Measurements from ENCODE around the gene REV3L.

REV3L gene

DNA sequence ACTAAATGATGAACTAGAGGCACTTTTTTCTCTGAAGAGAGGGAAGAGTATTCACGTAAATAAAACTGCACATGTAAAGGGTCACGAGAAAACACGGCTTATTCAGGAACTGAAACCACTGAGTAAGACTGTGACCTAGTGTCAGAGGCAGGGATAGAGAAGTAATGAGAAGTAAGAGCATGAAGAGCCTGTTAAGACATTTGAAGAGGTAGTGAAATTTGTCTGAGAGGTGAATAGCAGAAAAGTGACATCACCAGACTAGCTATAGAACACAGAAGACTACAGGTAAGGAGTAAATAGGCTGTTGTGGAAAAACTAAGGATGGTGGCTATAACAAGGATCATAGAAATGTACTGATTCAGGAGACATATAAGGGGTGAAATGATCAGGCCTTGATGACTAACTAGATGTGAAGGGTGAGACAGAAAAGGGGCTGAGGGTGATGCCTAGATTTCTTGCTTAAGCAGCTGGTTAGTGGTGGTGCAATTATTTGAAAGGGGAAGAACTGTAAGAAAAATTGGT is 76.8 kb downstream of the REV3L start:
- in situ Hi-C loops (cut with HindIII; ENCODE audit: low pct_unique_long_range_greater_than_20kb, low sequenced_read_pairs): no loop called here
- no peak for DNase-seq (ENCODE audit: low read depth in 1 of 2, low spot score in 1 of 2)
- TF ChIP-seq JUND (IDR thresholded peaks at IDR 0.05; ENCODE audit: low read depth): no peak

DNA sequence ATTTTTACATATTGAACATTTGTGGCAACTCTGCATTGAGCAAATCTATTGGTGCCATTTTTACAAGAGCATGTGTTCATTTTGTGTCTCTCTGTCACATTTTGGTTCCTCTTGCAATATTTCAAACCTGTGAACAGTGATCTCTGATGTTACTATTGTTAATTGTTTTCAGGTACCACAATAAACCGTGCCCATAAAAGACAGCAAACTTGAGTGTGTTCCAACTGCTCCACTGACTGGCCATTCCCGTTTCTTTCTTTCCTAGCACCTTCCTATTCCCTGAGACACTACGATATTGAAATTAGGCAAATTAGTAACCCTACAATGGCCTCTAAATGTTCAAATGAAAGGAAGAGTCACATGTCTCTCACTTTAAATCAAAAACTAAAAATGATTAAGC is 79.6 kb downstream of the REV3L start:
- TF ChIP-seq JUND (IDR thresholded peaks at IDR 0.05; ENCODE audit: low read depth): no peak
- in situ Hi-C loops (cut with HindIII; ENCODE audit: low pct_unique_long_range_greater_than_20kb, low sequenced_read_pairs): no loop called here
- DNase-seq (ENCODE audit: low read depth in 1 of 2, low spot score in 1 of 2): no peak

DNA sequence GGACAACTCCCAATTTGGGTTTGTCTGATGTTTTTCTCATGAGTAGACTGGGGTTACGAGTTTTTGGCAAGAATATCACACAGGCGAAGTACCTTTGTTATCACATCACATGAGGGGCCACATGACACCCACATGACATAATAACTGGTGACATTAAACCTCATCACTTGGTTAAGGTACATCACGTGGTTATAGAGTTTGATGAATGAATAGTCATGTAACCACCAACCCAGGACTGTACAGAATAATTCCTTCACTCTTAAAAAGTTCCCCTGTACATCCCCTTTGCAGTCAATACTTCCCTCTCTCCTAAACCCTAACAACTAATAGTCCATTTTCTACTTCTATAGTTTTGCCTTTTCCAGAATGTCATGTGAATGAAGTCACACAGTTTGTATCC is 83.4 kb downstream of the REV3L start:
- TF ChIP-seq JUND (IDR thresholded peaks at IDR 0.05; ENCODE audit: low read depth): no peak
- in situ Hi-C loops (cut with HindIII; ENCODE audit: low pct_unique_long_range_greater_than_20kb, low sequenced_read_pairs): no loop called here
- no peak for DNase-seq (ENCODE audit: low read depth in 1 of 2, low spot score in 1 of 2)

- in situ Hi-C loops (cut with HindIII; ENCODE audit: low pct_unique_long_range_greater_than_20kb, low sequenced_read_pairs): no loop called here
- DNase-seq (ENCODE audit: low read depth in 1 of 2, low spot score in 1 of 2): no peak
- no peak for TF ChIP-seq JUND (IDR thresholded peaks at IDR 0.05; ENCODE audit: low read depth)
These were observed 94.3 kb downstream of the REV3L start for GRCh38 chr6:111388681-111389080.

- TF ChIP-seq JUND (IDR thresholded peaks at IDR 0.05; ENCODE audit: low read depth): no peak
- DNase-seq (ENCODE audit: low read depth in 1 of 2, low spot score in 1 of 2): no peak
- in situ Hi-C loops (cut with HindIII; ENCODE audit: low pct_unique_long_range_greater_than_20kb, low sequenced_read_pairs): no loop called here
These were observed 100.3 kb downstream of the REV3L start for GRCh38 chr6:111382476-111383294.

DNA sequence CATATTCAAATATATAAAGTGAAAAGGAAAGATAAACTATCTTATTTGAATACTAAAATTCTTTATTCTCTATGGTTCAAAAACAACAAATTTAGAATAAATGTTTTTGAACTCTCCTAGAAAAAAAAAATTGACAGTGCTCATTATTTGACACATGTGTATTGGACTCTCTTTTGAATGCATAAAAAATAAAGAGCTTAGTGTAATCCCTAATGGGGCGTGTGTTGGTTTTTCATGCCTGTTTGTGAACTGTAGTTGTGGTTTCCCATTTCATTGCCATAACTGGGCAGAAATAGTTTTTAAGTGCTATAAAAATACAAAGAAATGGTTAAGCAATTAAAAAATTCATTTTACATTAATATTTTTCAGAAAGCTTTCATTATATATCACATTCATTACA is 101.3 kb downstream of the REV3L start:
- TF ChIP-seq JUND (IDR thresholded peaks at IDR 0.05; ENCODE audit: low read depth): no peak
- in situ Hi-C loops (cut with HindIII; ENCODE audit: low pct_unique_long_range_greater_than_20kb, low sequenced_read_pairs): no loop called here
- DNase-seq (ENCODE audit: low read depth in 1 of 2, low spot score in 1 of 2): no peak

DNA sequence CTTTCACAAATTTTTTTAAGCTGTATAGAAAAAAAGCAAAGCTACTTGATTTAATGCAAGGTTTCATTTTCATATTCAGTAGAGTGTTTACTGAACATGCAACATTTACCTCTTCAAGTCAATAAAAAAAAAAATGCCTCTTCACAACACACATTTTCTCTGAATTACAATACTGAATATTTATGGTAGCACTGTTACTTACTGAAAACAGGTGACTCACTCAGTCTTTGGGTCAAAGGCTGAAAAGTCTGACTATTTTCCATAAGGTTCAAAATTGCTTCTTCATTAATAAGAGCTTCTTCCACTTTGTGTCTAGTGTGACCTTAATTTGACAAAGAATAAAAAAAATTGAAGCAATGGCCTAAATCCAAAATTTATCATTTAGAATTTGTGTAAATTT is 101.9 kb downstream of the REV3L start:
- DNase-seq (ENCODE audit: low read depth in 1 of 2, low spot score in 1 of 2): no peak
- in situ Hi-C loops (cut with HindIII; ENCODE audit: low pct_unique_long_range_greater_than_20kb, low sequenced_read_pairs): no loop called here
- no peak for TF ChIP-seq JUND (IDR thresholded peaks at IDR 0.05; ENCODE audit: low read depth)

GRCh38 chr6:111379831-111380230 is 103.2 kb downstream of the REV3L start:
- in situ Hi-C loops (cut with HindIII; ENCODE audit: low pct_unique_long_range_greater_than_20kb, low sequenced_read_pairs): no loop called here
- TF ChIP-seq JUND (IDR thresholded peaks at IDR 0.05; ENCODE audit: low read depth): no peak

GRCh38 chr6:111379302-111379701 is 103.7 kb downstream of the REV3L start:
- no peak for TF ChIP-seq JUND (IDR thresholded peaks at IDR 0.05; ENCODE audit: low read depth)
- no peak for DNase-seq (ENCODE audit: low read depth in 1 of 2, low spot score in 1 of 2)
- in situ Hi-C loops (cut with HindIII; ENCODE audit: low pct_unique_long_range_greater_than_20kb, low sequenced_read_pairs): no loop called here

More at GRCh38 chr6:111379831-111380230, 103.2 kb downstream of the REV3L start:
- DNase-seq (ENCODE audit: low read depth in 1 of 2, low spot score in 1 of 2): no peak

- no peak for TF ChIP-seq JUND (IDR thresholded peaks at IDR 0.05; ENCODE audit: low read depth)
- in situ Hi-C loops (cut with HindIII; ENCODE audit: low pct_unique_long_range_greater_than_20kb, low sequenced_read_pairs): no loop called here
- DNase-seq (ENCODE audit: low read depth in 1 of 2, low spot score in 1 of 2): no peak
These were observed 105.4 kb downstream of the REV3L start for GRCh38 chr6:111377558-111378120.

DNA sequence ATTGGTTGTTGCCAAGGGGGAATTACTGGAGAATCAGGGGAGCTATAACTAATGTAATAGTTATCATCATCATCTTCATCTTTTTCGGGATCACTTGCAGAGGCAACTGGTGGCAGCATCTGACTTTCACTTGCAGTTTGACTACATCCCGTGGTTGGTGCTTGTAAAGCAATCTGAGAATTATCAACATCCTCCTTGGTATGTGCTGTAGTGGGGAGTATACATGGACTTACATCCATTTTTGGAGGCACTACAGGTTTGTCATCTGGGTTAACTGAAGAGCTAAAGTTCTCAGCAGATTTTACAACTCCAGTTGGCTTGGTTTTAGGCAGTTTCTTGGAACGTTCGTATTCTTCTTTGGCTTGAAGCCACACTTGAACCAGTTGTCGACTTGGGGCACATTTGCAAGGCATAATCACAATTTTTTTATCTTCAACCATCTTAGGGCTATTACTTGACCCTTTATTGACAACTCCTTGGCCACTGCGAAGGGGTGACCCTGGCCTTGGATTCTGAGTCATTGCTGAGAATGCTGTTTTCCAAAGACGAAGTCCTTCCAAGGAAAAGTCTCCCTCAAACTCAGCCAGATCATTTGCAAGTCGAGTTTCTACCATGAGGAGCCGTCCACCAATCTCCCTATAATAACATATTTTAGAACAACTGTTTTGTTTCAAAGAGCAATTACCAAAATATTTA is 115.5 kb downstream of the REV3L start:
- DNase-seq (ENCODE audit: low read depth in 1 of 2, low spot score in 1 of 2): no peak
- TF ChIP-seq JUND (IDR thresholded peaks at IDR 0.05; ENCODE audit: low read depth): no peak
- in situ Hi-C loops (cut with HindIII; ENCODE audit: low pct_unique_long_range_greater_than_20kb, low sequenced_read_pairs): no loop called here

DNA sequence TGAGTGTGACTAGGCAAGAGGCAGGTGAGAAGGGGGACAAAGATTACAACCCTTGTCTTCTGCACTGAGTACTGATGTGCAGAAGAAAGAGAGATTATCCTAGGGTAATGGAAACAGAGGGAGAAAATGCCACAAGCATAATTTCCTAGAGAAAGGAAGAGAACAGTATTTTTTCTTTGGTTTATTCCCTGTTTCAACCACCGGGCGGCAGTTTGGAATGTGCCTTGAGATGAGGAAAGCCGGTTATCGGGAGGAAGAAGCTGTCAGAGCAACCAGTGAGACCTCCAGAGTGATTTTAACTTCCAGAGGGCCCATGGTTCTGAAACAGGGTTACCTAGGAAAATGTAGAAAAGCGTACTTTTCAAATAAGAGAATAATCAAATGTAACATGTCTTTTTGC is 121.4 kb downstream of the REV3L start:
- TF ChIP-seq JUND (IDR thresholded peaks at IDR 0.05; ENCODE audit: low read depth): no peak
- DNase-seq (ENCODE audit: low read depth in 1 of 2, low spot score in 1 of 2): peak in 1 of 2 experiments; percentile 36
- in situ Hi-C loops (cut with HindIII; ENCODE audit: low pct_unique_long_range_greater_than_20kb, low sequenced_read_pairs): no loop called here

GRCh38 chr6:111358454-111358853 is 124.6 kb downstream of the REV3L start:
- DNase-seq (ENCODE audit: low read depth in 1 of 2, low spot score in 1 of 2): no peak
- no peak for TF ChIP-seq JUND (IDR thresholded peaks at IDR 0.05; ENCODE audit: low read depth)
- in situ Hi-C loops (cut with HindIII; ENCODE audit: low pct_unique_long_range_greater_than_20kb, low sequenced_read_pairs): no loop called here
